GM10248 (cell line): Measurements from ENCODE around the gene IL2.

Experiments
- CTCF ChIA-PET: fragments of 300-600 bp; sonication (Branson Sonifier 250); formaldehyde crosslinking; extraction: SDS; loops from one replicate; lab custom pipeline; 2021; ENCODE audit warnings: antibody characterized with exemption; lab: Yijun Ruan, JAX
- POLR2A ChIA-PET: fragments of 350-650 bp; sonication (Branson Sonifier 250); formaldehyde crosslinking; extraction: SDS; loops from one replicate; lab custom pipeline; 2020; ENCODE audit warnings: antibody characterized with exemption; lab: Yijun Ruan, JAX
- DNase-seq: peaks from one replicate; pipeline ENCODE4 v3.0.0; 2012; ENCODE audit errors: extremely low spot score
- TF ChIP-seq, protein P1 (sequence below): IDR thresholded peaks from 2 replicates; pipeline ENCODE4 v1.5.1; 2012; ENCODE audit warnings: mild to moderate bottlenecking, low read depth; ENCODE audit errors: extremely low read depth, missing control alignments, control extremely low read depth

IL2 gene

GRCh38 chr4:122480655-122481487, 24.3 kb upstream of the IL2 start:
- TF ChIP-seq, protein P1, sequence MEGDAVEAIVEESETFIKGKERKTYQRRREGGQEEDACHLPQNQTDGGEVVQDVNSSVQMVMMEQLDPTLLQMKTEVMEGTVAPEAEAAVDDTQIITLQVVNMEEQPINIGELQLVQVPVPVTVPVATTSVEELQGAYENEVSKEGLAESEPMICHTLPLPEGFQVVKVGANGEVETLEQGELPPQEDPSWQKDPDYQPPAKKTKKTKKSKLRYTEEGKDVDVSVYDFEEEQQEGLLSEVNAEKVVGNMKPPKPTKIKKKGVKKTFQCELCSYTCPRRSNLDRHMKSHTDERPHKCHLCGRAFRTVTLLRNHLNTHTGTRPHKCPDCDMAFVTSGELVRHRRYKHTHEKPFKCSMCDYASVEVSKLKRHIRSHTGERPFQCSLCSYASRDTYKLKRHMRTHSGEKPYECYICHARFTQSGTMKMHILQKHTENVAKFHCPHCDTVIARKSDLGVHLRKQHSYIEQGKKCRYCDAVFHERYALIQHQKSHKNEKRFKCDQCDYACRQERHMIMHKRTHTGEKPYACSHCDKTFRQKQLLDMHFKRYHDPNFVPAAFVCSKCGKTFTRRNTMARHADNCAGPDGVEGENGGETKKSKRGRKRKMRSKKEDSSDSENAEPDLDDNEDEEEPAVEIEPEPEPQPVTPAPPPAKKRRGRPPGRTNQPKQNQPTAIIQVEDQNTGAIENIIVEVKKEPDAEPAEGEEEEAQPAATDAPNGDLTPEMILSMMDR: no peak
- no peak for DNase-seq
- CTCF ChIA-PET: interaction anchor here (2.0 kb wide), 1 partner anchor 14 kb away, joined by 5 read pairs; no protein-coding TSS in a partner anchor
- POLR2A ChIA-PET: no interaction called here

- no peak for DNase-seq
- POLR2A ChIA-PET: no interaction called here
- CTCF ChIA-PET: interaction anchor here (1.4 to 2.0 kb wide), 3 partner anchors 10 to 99 kb away, joined by 3 to 5 read pairs (median 5); no protein-coding TSS in a partner anchor
- TF ChIP-seq, protein P1: no peak
Measured at GRCh38 chr4:122479935-122480416, 23.5 kb upstream of the IL2 start.

- POLR2A ChIA-PET: no interaction called here
Measured at GRCh38 chr4:122476745-122477144, 20.2 kb upstream of the IL2 start.

DNA sequence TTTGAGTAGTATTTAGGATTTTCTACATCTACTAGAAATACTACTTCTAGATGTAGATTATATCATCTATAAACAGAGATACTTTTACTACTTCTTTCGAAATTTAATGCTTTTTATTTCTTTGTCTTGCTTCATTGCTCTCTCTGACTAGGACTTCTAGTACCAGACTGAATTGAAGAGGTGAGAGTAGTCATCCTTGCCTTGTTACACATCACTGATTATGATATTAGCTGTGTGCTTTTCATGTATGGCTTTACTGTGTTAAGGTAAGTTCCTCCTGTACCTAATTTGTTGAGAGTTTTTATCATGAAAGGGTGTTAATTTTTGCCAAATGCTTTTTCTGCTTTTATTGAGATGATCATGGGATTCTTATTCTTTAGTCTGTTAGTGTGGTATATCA, 19.6 kb upstream of the IL2 start:
- no peak for DNase-seq
- CTCF ChIA-PET: no interaction called here
- POLR2A ChIA-PET: no interaction called here
- TF ChIP-seq, protein P1: no peak

More at GRCh38 chr4:122476745-122477144, 20.2 kb upstream of the IL2 start:
- TF ChIP-seq, protein P1: no peak
- no peak for DNase-seq
- CTCF ChIA-PET: no interaction called here

DNA sequence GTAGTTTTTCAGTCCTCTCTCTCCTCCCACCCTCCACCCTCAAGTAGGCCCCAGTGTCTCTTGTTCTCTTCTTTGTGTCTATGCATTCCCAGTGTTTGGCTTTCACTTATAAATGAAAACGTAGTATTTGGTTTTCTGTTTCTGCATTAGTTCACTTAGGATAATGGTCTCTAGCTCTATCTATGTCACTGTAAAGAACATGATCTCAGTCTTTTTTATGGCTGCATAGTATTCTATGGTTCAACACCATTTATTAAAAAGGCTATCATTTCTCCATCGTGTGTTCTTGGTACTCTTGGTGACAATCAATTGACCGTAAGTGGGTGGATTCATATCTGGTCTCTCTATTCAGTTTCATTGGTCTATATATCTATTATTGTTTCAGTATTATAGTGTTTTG, 18.7 kb upstream of the IL2 start:
- DNase-seq: no peak
- POLR2A ChIA-PET: no interaction called here
- TF ChIP-seq, protein P1: no peak
- CTCF ChIA-PET: no interaction called here

- TF ChIP-seq, protein P1: no peak
- POLR2A ChIA-PET: no interaction called here
- DNase-seq: no peak
- CTCF ChIA-PET: no interaction called here
Measured at GRCh38 chr4:122469457-122469856, 12.9 kb upstream of the IL2 start.
